ENCODE results near the gene LAMB4.

The LAMB4 gene

GRCh38 chr7:108140671-108141070, 10.5 kb upstream of the LAMB4 start:
- DNase-seq: no peak

DNA sequence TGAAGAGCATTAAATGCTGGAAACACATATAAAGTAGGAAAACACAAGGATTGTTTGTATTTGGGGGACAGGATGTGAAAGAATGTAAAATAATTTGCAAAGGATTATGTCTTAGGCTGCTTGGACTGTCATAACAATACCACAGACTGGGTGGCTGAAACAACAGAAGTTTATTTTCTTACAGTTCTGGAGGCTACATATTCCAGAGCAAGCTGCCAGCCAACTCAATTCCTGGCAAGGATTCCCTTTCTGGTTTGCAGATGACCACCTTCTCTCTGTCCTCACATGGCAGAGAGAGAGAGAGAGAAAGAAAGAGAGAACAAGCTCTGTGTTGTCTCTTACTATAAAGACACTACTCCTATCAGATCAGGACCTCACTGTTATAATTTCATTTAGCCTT, 8.8 kb upstream of the LAMB4 start:
- no peak for DNase-seq

DNA sequence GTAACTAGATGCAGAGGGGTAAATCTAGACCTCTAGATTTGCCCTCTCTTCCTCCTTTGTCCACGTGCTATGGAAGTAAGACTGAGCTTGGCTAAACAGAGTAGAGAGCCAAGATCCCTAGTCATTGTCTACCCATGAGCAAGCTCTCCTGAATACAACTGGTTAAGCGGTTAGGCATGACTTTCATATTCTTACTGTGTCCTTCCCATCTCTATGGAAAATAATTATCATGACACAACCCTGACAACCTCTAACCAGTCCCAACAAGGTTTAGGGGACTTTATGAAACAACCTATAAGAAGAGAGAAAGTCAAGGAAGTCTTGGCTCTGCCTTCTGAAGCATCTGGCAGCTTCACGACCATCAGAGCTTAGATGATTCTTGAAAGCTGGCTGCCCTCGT, 7.8 kb upstream of the LAMB4 start:
- DNase-seq: no peak

DNA sequence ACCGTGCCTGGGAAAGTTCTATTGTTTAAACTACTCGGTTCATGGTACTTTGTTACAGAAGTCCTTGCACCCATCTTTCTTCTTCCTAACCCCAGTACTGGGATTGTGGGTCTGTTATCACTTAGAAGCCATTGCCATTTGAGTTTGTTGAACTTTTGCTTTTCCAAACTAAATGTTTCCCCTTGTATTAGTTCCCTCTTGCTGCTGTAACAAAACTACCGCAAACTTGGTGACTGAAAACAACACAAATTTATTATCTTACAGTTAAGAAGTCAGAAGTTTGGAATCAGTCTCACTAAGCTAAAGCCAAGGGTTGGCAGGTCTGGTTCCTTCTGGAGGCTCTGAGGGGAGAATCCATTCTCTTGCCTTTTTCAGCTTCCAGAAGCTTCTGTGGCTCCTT, 6.9 kb upstream of the LAMB4 start:
- no peak for DNase-seq

GRCh38 chr7:108136191-108136688, 6.1 kb upstream of the LAMB4 start:
- no peak for DNase-seq

GRCh38 chr7:108135446-108136190, 5.5 kb upstream of the LAMB4 start:
- DNase-seq: no peak

GRCh38 chr7:108134486-108134885, 4.3 kb upstream of the LAMB4 start:
- DNase-seq: no peak

- DNase-seq: no peak
Measured at GRCh38 chr7:108132551-108133265, 2.5 kb upstream of the LAMB4 start.

- no peak for DNase-seq
Measured at GRCh38 chr7:108129018-108129965, 869 bp downstream of the LAMB4 start.

GRCh38 chr7:108128514-108128913, 1.6 kb downstream of the LAMB4 start:
- no peak for DNase-seq

DNA sequence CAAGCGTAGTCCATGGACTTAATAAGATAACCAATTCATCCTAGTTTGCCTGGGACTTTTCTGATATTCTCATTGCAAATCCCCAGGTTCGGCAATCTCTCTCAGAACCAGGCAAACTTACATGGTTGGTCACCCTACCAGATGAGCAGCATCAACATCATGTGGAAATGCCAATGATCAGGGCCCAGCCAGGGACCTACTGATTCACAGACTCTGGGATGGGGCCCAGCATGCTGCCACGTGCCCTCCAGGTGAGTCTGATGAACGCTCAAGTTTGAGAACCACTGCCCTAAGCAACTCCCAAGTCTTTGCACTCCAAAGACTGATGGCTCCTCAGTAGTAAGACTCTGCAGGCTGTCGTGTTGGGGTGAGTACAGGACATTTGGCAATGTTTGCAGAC, 2.7 kb downstream of the LAMB4 start:
- no peak for DNase-seq

GRCh38 chr7:108124820-108125219, 5.3 kb downstream of the LAMB4 start:
- no peak for DNase-seq

GRCh38 chr7:108122181-108122580, 8.0 kb downstream of the LAMB4 start:
- no peak for DNase-seq

- no peak for DNase-seq
Measured at GRCh38 chr7:108120933-108121332, 9.2 kb downstream of the LAMB4 start.

DNA sequence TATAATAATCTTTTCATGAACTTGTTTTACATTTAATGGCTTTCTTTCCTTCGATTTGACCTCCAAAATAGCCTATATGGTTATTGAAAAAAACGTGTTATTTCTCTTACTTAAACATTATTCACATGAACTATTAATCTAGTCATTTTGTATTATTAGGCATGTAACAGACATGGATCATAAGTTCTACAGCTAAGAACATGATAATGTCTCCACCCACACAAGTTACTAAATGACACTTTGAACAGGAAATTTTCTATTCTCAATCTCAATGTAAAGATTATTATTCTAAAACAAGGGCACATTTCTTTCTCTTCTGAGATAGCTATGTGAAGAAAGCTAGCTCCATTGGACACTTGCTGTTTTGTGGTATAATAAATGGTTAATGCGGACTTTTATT, 10.0 kb downstream of the LAMB4 start:
- no peak for DNase-seq

DNA sequence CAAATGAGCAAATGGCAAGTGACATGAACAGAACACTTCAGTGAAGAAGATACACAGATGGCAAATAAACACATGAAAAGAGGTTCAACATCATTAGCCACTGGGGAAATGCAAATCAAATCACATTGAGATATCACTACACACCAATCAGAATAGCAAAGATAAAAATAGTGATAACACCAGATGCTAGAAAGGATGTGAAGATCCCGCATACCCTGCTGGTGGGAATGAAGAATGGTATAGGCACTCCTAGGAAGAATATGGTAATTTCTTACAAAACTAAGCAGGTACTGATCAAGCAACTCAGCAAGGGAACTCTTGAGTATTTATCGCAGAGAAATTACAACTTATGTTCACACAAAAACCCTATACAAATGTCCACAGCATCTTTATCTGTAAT, 11.2 kb downstream of the LAMB4 start:
- DNase-seq: no peak

DNA sequence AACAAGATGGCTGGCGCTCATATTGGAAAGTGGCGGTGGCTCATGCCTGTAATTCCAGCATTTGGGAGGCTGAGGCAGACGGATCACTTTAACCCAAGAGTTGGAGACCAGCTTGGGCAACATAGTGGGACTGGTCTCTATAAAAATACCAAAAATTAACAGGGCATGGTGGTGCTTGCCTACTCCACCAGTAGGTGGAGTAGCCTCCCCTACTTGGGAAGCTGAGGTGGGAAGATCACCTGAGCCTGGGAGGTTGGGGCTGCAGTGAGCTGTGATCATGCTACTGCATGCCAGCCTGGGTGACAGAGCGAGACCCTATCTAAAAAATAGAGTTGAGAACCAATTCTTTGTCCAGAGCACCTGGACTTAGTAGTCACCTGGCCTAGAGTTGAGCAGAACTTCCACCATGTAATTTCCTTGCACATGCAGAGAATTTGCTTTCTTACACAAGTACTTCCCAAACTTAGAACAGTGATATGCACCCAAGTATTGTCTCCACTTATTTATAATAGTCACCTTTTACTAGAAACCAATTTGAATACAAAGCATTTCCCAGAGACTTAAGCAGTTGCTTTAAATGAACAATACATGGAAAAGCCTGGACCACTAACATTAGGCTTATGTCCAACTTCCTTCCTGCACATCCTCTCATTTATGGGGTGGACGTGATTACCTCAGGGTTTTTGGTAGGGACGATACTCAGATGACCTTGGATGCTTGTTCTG, 15.9 kb downstream of the LAMB4 start:
- no peak for DNase-seq

DNA sequence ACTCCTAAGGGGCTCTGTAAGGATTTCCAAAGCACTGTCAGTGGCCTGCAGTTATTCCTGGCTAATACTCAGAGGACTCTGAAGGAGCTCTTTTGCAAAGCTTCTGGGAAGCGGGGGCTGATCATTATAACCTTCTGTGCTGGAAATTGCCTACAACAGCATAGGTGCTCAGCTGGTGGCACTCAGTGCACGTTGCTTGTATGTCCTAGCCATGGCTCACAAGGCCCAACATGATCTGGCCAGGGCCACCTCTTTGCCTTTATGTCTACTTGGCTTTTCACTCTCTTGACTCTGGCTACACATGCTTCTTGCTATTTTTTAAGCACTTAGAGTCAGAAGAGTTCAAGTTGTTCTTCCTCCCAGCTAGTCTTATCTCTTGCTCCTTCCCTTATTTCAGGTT, 17.5 kb downstream of the LAMB4 start:
- no peak for DNase-seq

DNA sequence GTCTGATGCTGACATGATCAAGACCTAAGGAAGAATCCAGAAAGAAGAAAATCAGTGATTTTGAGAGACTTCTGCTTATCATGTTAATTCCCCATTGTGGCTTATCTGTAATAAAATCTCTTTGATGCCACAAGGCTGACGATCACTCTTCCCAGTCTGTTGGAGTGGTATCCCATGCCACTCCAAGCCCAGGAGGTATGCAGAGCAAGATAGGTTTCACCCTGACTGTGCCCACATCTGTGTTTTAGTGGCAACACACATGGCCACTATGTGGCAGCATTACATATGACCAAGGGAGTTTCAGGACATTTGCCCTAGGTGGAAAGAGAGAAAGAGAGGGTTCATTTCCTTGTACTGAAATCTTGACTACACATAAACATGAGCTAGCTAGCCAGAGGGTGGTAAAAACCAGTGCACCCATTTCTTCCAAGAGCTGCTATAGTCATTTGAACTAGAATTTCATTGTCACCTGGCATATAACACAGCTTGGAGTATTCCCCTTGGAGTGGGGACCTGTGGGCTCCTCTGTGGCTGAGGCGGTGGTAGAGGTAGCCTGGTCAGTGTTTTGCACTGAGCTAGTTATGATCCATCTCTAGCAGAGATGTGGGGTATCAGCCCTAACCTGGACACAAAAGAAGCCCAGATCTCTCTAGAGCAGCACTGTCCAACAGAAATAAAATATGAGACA, 20.8 kb downstream of the LAMB4 start:
- no peak for DNase-seq

DNA sequence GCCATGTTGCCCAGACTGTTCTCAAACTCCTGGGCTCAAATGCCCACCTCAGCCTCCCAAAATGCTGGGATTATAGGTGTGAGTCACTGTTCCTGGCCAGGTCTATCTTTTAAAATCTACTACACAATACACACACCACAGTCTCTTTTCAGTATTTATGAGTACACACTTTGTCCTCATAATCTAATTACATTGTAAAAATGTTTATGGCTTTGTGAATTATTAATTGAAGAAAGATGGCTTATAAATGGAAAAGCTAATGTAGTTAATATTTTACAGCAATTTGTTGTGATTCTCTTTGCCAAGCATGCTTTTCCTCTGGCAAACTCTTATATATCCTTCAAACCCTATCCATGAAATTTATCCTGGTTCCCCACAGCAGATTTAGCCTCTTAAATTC, 22.0 kb downstream of the LAMB4 start:
- DNase-seq: no peak

GRCh38 chr7:108104324-108104723, 25.8 kb downstream of the LAMB4 start:
- no peak for DNase-seq
